Measurements from ENCODE around the gene OR1F1.
"Not testable (repeated sequence)": the region's sequence is repeated elsewhere in the genome, so short reads cannot be mapped to it uniquely, and the experiment has no call there.

Gene OR1F1

DNA sequence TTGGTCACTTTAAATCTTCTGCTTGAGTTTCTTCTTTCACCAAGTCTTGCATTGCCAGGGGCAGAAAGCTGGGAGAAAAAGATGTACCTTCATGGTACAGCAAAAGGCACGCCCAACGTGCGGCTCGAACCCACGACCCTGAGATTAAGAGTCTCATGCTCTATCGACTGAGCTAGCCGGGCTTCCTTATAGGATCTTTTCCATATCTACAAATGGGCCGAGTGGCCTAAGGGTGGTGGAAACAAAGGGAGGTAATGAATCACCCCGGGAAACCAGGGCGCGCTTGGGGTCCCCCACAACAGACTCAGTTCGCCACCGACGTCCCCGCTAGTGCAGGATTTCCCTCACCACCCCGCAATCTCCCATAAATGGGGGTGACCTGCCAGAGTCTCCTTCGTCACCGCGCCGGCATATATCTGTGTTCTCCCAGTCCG is 7.5 kb upstream of the OR1F1 start:
- Histone ChIP-seq H2AFZ (no peak overlapping the region), H3K9me3 (ENCODE audit: control insufficient read depth, low read length) (no peaks in the 10 kb centered on the region), H3K4me1 (no peaks in the 10 kb centered on the region), H3K27ac (no peak overlapping the region), H3K4me3 (ENCODE audit: low read depth, low read length) (no peak overlapping the region), H3K27me3 (ENCODE audit: control insufficient read depth, insufficient read depth, low read length) (peaks cover 3% of the 10 kb centered on the region), H3K79me2 (no peaks in the 10 kb centered on the region), H3K9ac (no peak overlapping the region), H3K36me3 (ENCODE audit: control insufficient read depth, insufficient read depth, low read length) (no peaks in the 10 kb centered on the region), H3K4me2 (ENCODE audit: low read length) (no peak overlapping the region)
- TF ChIP-seq, protein P1, sequence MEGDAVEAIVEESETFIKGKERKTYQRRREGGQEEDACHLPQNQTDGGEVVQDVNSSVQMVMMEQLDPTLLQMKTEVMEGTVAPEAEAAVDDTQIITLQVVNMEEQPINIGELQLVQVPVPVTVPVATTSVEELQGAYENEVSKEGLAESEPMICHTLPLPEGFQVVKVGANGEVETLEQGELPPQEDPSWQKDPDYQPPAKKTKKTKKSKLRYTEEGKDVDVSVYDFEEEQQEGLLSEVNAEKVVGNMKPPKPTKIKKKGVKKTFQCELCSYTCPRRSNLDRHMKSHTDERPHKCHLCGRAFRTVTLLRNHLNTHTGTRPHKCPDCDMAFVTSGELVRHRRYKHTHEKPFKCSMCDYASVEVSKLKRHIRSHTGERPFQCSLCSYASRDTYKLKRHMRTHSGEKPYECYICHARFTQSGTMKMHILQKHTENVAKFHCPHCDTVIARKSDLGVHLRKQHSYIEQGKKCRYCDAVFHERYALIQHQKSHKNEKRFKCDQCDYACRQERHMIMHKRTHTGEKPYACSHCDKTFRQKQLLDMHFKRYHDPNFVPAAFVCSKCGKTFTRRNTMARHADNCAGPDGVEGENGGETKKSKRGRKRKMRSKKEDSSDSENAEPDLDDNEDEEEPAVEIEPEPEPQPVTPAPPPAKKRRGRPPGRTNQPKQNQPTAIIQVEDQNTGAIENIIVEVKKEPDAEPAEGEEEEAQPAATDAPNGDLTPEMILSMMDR (IDR thresholded peaks at IDR 0.05) = no peak

DNA sequence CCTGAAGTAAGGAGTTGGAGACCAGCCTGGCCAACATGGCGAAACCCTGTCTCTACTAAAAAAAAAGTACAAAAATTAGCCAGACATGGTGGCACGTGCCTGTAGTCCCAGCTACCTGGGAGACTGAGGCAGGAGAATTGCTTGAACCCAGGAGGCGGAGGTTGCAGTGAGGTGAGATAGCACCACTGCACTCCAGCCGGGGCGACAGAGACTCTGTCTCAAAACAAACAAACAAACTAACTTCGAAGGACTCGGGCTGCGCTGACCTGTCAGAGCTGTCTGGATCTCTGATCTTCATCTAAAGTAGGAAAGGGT is 5.8 kb upstream of the OR1F1 start:
- H3K9ac ChIP-seq; H3K36me3 ChIP-seq (ENCODE audit: control insufficient read depth, insufficient read depth, low read length); H3K4me3 ChIP-seq (ENCODE audit: low read depth, low read length); H3K4me1 ChIP-seq; H3K27ac ChIP-seq; H3K27me3 ChIP-seq (ENCODE audit: control insufficient read depth, insufficient read depth, low read length); H3K79me2 ChIP-seq; H2AFZ ChIP-seq; H3K9me3 ChIP-seq (ENCODE audit: control insufficient read depth, low read length): not testable (repeated sequence)
- peak overlapping the region; percentile 64 for H3K4me2 ChIP-seq (ENCODE audit: low read length)

DNA sequence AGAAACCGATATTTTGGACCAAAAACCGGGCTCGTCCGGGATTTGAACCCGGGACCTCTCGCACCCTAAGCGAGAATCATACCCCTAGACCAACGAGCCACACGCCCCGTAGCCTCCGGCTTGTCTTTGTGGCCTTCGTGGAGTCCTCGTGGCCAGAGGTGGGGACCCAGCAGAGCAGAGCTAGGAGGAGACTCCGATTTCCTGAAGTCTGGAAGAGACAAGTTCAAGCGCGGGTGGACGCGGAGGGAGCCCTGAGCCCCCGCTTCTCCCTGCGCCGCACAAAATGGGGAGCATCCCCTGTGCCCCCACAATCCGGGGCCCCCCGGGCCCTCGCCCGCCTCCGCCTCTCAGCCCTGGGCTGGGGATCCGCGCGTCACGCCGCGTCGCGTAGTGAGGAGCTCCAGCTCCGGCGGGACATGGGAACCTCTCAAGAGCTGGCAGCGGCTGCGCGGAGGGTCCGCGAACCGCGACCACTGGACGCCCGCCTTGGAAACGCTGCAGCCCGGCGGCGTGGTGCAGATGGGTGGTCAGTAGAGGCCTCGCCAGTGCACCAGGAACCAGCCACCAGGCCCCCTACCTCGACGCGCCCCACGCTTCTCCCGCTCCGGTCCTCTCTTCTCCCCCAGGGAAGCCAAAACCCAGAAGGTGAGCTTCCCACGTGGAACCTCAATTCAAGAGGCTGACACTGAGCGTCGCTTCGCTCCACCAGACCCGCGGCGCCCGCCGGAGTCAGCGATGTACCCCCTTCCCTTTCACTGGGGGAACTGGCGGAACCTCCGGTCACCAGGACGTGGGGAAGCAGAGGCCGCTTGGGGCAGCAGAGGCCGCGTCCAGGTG is 5.2 kb upstream of the OR1F1 start:
- no peak overlapping the region for H3K27ac ChIP-seq
- peak overlapping the region; percentile 50 for H3K4me3 ChIP-seq (ENCODE audit: low read depth, low read length)
- no peaks in the 10 kb centered on the region for H3K9me3 ChIP-seq (ENCODE audit: control insufficient read depth, low read length)
- no peaks in the 10 kb centered on the region for H3K4me1 ChIP-seq
- H3K9ac ChIP-seq = no peak overlapping the region
- H3K27me3 ChIP-seq (ENCODE audit: control insufficient read depth, insufficient read depth, low read length) = peaks cover 3% of the 10 kb centered on the region
- no peaks in the 10 kb centered on the region for H3K79me2 ChIP-seq
- peak overlapping the region; percentile 64 for H3K4me2 ChIP-seq (ENCODE audit: low read length)
- no peaks in the 10 kb centered on the region for H3K36me3 ChIP-seq (ENCODE audit: control insufficient read depth, insufficient read depth, low read length)
- peak overlapping the region; percentile 44 for H2AFZ ChIP-seq
- TF ChIP-seq, protein P1 (IDR thresholded peaks at IDR 0.05) = peak; percentile 11

DNA sequence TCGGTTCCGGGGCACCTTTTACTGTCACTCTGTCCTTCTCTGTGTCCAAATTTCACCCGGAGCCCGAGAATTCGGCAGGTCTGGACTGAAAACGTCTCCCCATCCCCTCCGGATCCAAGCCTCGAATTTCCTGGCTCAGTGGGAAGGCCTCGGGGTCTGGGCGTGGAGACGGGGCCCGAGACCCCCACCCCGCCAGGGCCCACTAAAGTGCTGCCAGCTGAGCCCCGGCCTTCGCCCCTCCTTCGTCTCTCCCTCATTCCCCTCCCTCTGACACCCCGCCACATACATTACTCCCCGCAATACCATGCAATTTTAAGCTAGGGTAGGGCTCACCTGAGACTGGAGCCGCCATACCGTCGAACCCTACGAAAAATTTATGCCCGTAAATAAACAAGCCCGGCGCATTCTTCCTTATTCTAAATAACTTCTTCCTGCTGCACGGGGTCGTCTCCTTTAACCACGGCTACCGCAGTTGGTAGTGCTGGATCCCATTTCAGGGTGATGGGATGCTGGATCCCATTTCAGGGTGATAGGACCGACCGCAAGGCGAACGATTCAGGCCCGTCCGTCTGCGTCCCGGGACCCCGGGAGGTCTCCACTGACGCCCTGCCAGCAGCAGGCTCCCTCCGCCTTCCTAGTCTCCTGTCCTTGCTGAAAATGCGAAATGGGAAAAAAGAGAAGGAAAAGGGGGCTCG is 4.4 kb upstream of the OR1F1 start:
- Histone ChIP-seq H3K36me3 (ENCODE audit: control insufficient read depth, insufficient read depth, low read length) (no peaks in the 10 kb centered on the region), H2AFZ (peak overlapping the region; percentile 44), H3K9ac (no peak overlapping the region), H3K4me3 (ENCODE audit: low read depth, low read length) (peak overlapping the region; percentile 50), H3K79me2 (no peaks in the 10 kb centered on the region), H3K9me3 (ENCODE audit: control insufficient read depth, low read length) (no peaks in the 10 kb centered on the region), H3K4me1 (no peaks in the 10 kb centered on the region), H3K27me3 (ENCODE audit: control insufficient read depth, insufficient read depth, low read length) (peaks cover 3% of the 10 kb centered on the region), H3K4me2 (ENCODE audit: low read length) (peak overlapping the region; percentile 64), H3K27ac (no peak overlapping the region)
- TF ChIP-seq, protein P1 (IDR thresholded peaks at IDR 0.05) = no peak

DNA sequence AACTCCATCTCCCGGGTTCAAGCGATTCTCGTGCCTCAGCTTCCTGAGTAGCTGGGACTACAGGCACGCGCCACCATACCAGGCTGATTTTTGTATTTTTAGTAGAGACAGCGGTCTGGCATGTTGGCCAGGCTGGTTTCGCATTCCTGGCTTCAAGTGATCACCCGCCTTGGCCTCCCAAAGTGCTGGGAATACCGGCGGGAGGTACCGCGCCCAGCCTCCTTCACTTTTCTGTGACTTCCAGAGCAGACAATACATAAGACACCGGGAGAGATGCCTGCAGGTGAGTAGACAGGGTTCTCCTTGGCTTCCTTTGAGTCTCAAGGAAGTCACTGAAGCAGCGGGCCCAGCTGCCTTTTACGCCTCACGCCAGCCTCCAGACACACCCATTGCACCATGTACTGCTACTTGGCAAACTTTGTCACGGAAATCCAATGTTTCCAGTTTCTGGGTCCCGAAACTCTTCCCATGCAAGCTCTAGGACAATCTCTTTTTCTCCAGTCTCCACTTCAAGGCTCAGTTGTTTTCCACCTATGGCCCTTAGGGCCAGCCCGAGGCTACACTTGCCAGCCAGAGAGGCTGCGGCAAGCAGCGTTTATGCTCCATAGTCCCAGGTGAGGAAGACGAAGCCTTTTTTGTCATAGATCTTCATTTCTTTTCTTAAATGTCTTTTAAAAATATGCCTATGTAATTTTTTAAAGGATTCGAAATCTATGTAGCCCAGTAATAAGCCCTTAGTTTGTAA is 886 bp upstream of the OR1F1 start:
- peaks cover 3% of the 10 kb centered on the region for H3K27me3 ChIP-seq (ENCODE audit: control insufficient read depth, insufficient read depth, low read length)
- H3K36me3 ChIP-seq (ENCODE audit: control insufficient read depth, insufficient read depth, low read length) = no peaks in the 10 kb centered on the region
- H3K79me2 ChIP-seq = no peaks in the 10 kb centered on the region
- TF ChIP-seq, protein P1 (IDR thresholded peaks at IDR 0.05) = no peak
- H3K4me1 ChIP-seq = no peaks in the 10 kb centered on the region
- H3K4me2 ChIP-seq (ENCODE audit: low read length) = no peak overlapping the region
- no peak overlapping the region for H3K27ac ChIP-seq
- H3K4me3 ChIP-seq (ENCODE audit: low read depth, low read length) = no peak overlapping the region
- H2AFZ ChIP-seq = no peak overlapping the region
- H3K9ac ChIP-seq = no peak overlapping the region
- no peaks in the 10 kb centered on the region for H3K9me3 ChIP-seq (ENCODE audit: control insufficient read depth, low read length)

Data from parathyroid adenoma (tissue), 2 donors.